ENCODE data around the gene MRPL54.

Gene MRPL54

GRCh38 chr19:3762501-3763459 is at the start of gene MRPL54:
TSS of gene MRPL54 (plus strand) at chr19:3762682. CDS start at chr19:3762701, 19 bp downstream.
- peak; percentile 99 for DNase-seq (ENCODE audit: low spot score)

- DNase-seq (ENCODE audit: low spot score): no peak
These were observed 46.3 kb upstream of the MRPL54 start for GRCh38 chr19:3716147-3716668.

GRCh38 chr19:3719868-3720267 is 42.6 kb upstream of the MRPL54 start:
- no peak for DNase-seq (ENCODE audit: low spot score)

- DNase-seq (ENCODE audit: low spot score): no peak
These were observed 42.0 kb upstream of the MRPL54 start for GRCh38 chr19:3720349-3720917.

- peak; percentile 24 for DNase-seq (ENCODE audit: low spot score)
These were observed 41.2 kb upstream of the MRPL54 start for GRCh38 chr19:3721131-3721886.

- DNase-seq (ENCODE audit: low spot score): no peak
These were observed 40.5 kb upstream of the MRPL54 start for GRCh38 chr19:3721887-3722442.

- no peak for DNase-seq (ENCODE audit: low spot score)
These were observed 39.9 kb upstream of the MRPL54 start for GRCh38 chr19:3722443-3723109.

GRCh38 chr19:3723110-3723488 is 39.4 kb upstream of the MRPL54 start:
- DNase-seq (ENCODE audit: low spot score): no peak

- DNase-seq (ENCODE audit: low spot score): no peak
These were observed 38.6 kb upstream of the MRPL54 start for GRCh38 chr19:3723883-3724282.

- DNase-seq (ENCODE audit: low spot score): no peak
These were observed 37.4 kb upstream of the MRPL54 start for GRCh38 chr19:3725121-3725520.

GRCh38 chr19:3725640-3726310 is 36.7 kb upstream of the MRPL54 start:
- no peak for DNase-seq (ENCODE audit: low spot score)

- no peak for DNase-seq (ENCODE audit: low spot score)
These were observed 32.0 kb upstream of the MRPL54 start for GRCh38 chr19:3730457-3730958.

- DNase-seq (ENCODE audit: low spot score): no peak
These were observed 30.4 kb upstream of the MRPL54 start for GRCh38 chr19:3732108-3732507.

GRCh38 chr19:3733549-3734309 is 28.8 kb upstream of the MRPL54 start:
- DNase-seq (ENCODE audit: low spot score): no peak

GRCh38 chr19:3734310-3734600 is 28.2 kb upstream of the MRPL54 start:
- no peak for DNase-seq (ENCODE audit: low spot score)

GRCh38 chr19:3736106-3736724 is 26.3 kb upstream of the MRPL54 start:
- DNase-seq (ENCODE audit: low spot score): no peak

GRCh38 chr19:3737487-3738205 is 24.8 kb upstream of the MRPL54 start:
- no peak for DNase-seq (ENCODE audit: low spot score)

GRCh38 chr19:3738477-3739220 is 23.8 kb upstream of the MRPL54 start:
- no peak for DNase-seq (ENCODE audit: low spot score)
